HepG2 (cell line): ENCODE data around the gene DRAM1. TPM values are rescaled to one million over a fixed set of nuclear protein-coding genes. Genes with fewer than 3 reads are reported as not detected.

Source experiments
- AKAP8 ChIP-seq: sonication (generic); formaldehyde crosslinking; IDR thresholded peaks from 2 replicates; pipeline ENCODE4 v1.5.1; 2020; ENCODE audit warnings: mild to moderate bottlenecking, missing genetic modification reagents
- CREB3 ChIP-seq: sonication (generic); formaldehyde crosslinking; IDR thresholded peaks from 2 replicates; pipeline ENCODE4 v1.5.0; 2020; ENCODE audit warnings: missing genetic modification reagents
- HNF4A ChIP-seq: sonication (generic); formaldehyde crosslinking; IDR thresholded peaks from 2 replicates; pipeline ENCODE4 v1.4.0; 2020; ENCODE audit warnings: missing genetic modification reagents
- MAFG ChIP-seq: sonication (generic); formaldehyde crosslinking; IDR thresholded peaks from 2 replicates; pipeline ENCODE4 v1.5.1; 2020; ENCODE audit warnings: mild to moderate bottlenecking, missing genetic modification reagents
- RARG ChIP-seq: sonication (generic); formaldehyde crosslinking; IDR thresholded peaks from 2 replicates; pipeline ENCODE4 v1.4.0; 2020; ENCODE audit warnings: low read depth, mild to moderate bottlenecking, missing genetic modification reagents
- ZBTB42 ChIP-seq: sonication (generic); formaldehyde crosslinking; IDR thresholded peaks from 2 replicates; pipeline ENCODE4 v1.5.0; 2020; ENCODE audit warnings: mild to moderate bottlenecking, missing genetic modification reagents
- ZNF3 ChIP-seq: IDR thresholded peaks from 2 replicates; pipeline ENCODE4 v1.7.0; 2017; ENCODE audit warnings: inconsistent platforms
- ZNF567 ChIP-seq: sonication (generic); formaldehyde crosslinking; IDR thresholded peaks from 2 replicates; pipeline ENCODE4 v1.8.1; 2023; ENCODE audit warnings: mild to moderate bottlenecking, missing genetic modification reagents, borderline replicate concordance
- ZNF569 ChIP-seq: sonication (generic); formaldehyde crosslinking; IDR thresholded peaks from 2 replicates; pipeline ENCODE4 v1.5.0; 2020; ENCODE audit warnings: mild to moderate bottlenecking, missing genetic modification reagents, moderate library complexity, borderline replicate concordance
- ZNF670 ChIP-seq: sonication (generic); formaldehyde crosslinking; IDR thresholded peaks from 2 replicates; pipeline ENCODE4 v1.8.0; 2022; ENCODE audit warnings: mild to moderate bottlenecking, missing genetic modification reagents, borderline replicate concordance
- ZSCAN21 ChIP-seq: sonication (generic); formaldehyde crosslinking; IDR thresholded peaks from 2 replicates; pipeline ENCODE4 v1.8.0; 2022; ENCODE audit warnings: mild to moderate bottlenecking, missing genetic modification reagents, moderate library complexity, borderline replicate concordance
- ZSCAN9 ChIP-seq: IDR thresholded peaks from 2 replicates; pipeline ENCODE4 v1.6.1; 2016; ENCODE audit warnings: borderline replicate concordance
- polyA plus RNA-seq, 8 experiments: library from polyadenylated mRNA; depleted of rRNA in 3 of 8; stranded (reverse) in 7 of 8; unstranded in 1 of 8; fragments of >200 nt; fragmentation: Illumina TruSeq in 4 of 8; extraction: Trizol in 4 of 8; gene quantifications; 2 replicates each; pipeline versions ENCODE4 v1.2.1 to v1.2.3, GENCODE V29; 2011 to 2016; ENCODE audit warnings: low read depth in 4 of 8, missing spikeins in 1 of 8, mixed read lengths in 1 of 8; ENCODE audit not compliant: insufficient read depth in 1 of 8
- total RNA-seq, 5 experiments: library from RNA; depleted of rRNA; stranded (reverse); fragments of >200 nt; fragmentation: Illumina TruSeq; extraction: Trizol; gene quantifications; 2 replicates each; pipeline ENCODE4 v1.2.3, GENCODE V29; 2016; ENCODE audit warnings: low read depth in 1 of 5
- TF ChIP-seq, protein P1 (sequence below): sonication (generic); formaldehyde crosslinking; conservative IDR thresholded peaks from 2 replicates; pipeline ENCODE4 v1.4.0; 2020; ENCODE audit warnings: missing genetic modification reagents
- TF ChIP-seq, protein P2 (sequence below): sonication (generic); formaldehyde crosslinking; IDR thresholded peaks from 2 replicates; pipeline ENCODE4 v1.4.0; 2020; ENCODE audit warnings: missing genetic modification reagents
- TF ChIP-seq, protein P3 (sequence below): sonication (generic); formaldehyde crosslinking; IDR thresholded peaks from 2 replicates; pipeline ENCODE4 v1.4.0; 2020; ENCODE audit warnings: missing genetic modification reagents

Gene DRAM1
- total and polyA plus RNA-seq, 2 of the 13 experiments (the other 11 are each of a cell fraction or from before 2014, with no cell fraction given): 20.9 to 32.6 TPM

GRCh38 chr12:101866615-101867373 is 10.6 kb upstream of the DRAM1 start (continued):
- TF ChIP-seq ZNF567 (no peak), ZNF3 (no peak), HNF4A (peak; percentile 48; the same call in 1 of the 2 replicates), MAFG (CRISPR knock-in tag) (no peak), ZSCAN9 (CRISPR knock-in tag) (no peak), ZNF569 (CRISPR knock-in tag) (no peak), ZSCAN21 (CRISPR knock-in tag) (no peak; the same call in 1 of the 2 replicates), ZBTB42 (no peak), ZNF670 (CRISPR knock-in tag) (no peak), CREB3 (CRISPR knock-in tag) (no peak), AKAP8 (CRISPR knock-in tag) (no peak), RARG (no peak)
- TF ChIP-seq, protein P1, sequence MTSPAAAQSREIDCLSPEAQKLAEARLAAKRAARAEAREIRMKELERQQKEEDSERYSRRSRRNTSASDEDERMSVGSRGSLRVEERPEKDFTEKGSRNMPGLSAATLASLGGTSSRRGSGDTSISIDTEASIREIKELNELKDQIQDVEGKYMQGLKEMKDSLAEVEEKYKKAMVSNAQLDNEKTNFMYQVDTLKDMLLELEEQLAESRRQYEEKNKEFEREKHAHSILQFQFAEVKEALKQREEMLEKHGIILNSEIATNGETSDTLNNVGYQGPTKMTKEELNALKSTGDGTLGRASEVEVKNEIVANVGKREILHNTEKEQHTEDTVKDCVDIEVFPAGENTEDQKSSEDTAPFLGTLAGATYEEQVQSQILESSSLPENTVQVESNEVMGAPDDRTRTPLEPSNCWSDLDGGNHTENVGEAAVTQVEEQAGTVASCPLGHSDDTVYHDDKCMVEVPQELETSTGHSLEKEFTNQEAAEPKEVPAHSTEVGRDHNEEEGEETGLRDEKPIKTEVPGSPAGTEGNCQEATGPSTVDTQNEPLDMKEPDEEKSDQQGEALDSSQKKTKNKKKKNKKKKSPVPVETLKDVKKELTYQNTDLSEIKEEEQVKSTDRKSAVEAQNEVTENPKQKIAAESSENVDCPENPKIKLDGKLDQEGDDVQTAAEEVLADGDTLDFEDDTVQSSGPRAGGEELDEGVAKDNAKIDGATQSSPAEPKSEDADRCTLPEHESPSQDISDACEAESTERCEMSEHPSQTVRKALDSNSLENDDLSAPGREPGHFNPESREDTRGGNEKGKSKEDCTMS (CRISPR knock-in tag): no peak
- TF ChIP-seq, protein P2, sequence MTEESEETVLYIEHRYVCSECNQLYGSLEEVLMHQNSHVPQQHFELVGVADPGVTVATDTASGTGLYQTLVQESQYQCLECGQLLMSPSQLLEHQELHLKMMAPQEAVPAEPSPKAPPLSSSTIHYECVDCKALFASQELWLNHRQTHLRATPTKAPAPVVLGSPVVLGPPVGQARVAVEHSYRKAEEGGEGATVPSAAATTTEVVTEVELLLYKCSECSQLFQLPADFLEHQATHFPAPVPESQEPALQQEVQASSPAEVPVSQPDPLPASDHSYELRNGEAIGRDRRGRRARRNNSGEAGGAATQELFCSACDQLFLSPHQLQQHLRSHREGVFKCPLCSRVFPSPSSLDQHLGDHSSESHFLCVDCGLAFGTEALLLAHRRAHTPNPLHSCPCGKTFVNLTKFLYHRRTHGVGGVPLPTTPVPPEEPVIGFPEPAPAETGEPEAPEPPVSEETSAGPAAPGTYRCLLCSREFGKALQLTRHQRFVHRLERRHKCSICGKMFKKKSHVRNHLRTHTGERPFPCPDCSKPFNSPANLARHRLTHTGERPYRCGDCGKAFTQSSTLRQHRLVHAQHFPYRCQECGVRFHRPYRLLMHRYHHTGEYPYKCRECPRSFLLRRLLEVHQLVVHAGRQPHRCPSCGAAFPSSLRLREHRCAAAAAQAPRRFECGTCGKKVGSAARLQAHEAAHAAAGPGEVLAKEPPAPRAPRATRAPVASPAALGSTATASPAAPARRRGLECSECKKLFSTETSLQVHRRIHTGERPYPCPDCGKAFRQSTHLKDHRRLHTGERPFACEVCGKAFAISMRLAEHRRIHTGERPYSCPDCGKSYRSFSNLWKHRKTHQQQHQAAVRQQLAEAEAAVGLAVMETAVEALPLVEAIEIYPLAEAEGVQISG (CRISPR knock-in tag): 0 out of 2 replicates have a peak, but pooled peaks have one; percentile 11
- TF ChIP-seq, protein P3, sequence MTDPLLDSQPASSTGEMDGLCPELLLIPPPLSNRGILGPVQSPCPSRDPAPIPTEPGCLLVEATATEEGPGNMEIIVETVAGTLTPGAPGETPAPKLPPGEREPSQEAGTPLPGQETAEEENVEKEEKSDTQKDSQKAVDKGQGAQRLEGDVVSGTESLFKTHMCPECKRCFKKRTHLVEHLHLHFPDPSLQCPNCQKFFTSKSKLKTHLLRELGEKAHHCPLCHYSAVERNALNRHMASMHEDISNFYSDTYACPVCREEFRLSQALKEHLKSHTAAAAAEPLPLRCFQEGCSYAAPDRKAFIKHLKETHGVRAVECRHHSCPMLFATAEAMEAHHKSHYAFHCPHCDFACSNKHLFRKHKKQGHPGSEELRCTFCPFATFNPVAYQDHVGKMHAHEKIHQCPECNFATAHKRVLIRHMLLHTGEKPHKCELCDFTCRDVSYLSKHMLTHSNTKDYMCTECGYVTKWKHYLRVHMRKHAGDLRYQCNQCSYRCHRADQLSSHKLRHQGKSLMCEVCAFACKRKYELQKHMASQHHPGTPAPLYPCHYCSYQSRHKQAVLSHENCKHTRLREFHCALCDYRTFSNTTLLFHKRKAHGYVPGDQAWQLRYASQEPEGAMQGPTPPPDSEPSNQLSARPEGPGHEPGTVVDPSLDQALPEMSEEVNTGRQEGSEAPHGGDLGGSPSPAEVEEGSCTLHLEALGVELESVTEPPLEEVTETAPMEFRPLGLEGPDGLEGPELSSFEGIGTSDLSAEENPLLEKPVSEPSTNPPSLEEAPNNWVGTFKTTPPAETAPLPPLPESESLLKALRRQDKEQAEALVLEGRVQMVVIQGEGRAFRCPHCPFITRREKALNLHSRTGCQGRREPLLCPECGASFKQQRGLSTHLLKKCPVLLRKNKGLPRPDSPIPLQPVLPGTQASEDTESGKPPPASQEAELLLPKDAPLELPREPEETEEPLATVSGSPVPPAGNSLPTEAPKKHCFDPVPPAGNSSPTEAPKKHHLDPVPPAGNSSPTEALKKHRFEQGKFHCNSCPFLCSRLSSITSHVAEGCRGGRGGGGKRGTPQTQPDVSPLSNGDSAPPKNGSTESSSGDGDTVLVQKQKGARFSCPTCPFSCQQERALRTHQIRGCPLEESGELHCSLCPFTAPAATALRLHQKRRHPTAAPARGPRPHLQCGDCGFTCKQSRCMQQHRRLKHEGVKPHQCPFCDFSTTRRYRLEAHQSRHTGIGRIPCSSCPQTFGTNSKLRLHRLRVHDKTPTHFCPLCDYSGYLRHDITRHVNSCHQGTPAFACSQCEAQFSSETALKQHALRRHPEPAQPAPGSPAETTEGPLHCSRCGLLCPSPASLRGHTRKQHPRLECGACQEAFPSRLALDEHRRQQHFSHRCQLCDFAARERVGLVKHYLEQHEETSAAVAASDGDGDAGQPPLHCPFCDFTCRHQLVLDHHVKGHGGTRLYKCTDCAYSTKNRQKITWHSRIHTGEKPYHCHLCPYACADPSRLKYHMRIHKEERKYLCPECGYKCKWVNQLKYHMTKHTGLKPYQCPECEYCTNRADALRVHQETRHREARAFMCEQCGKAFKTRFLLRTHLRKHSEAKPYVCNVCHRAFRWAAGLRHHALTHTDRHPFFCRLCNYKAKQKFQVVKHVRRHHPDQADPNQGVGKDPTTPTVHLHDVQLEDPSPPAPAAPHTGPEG (CRISPR knock-in tag): no peak
